WTC11 (cell line): Measurements from ENCODE around the gene MAN1B1. TPM values are rescaled to one million over a fixed set of nuclear protein-coding genes. Genes with fewer than 3 reads are reported as not detected.
"Not testable (repeated sequence)": the region's sequence is repeated elsewhere in the genome, so short reads cannot be mapped to it uniquely, and the experiment has no call there.

Source experiments
- ATAC-seq: fragments of 200-7000 bp; cut with Tn5 transposase; 2 replicates; pipeline ENCODE4 v1.10.0; 2021; ENCODE audit warnings: mild to moderate bottlenecking, moderate library complexity
- CTCF ChIA-PET: fragments of 300-600 bp; sonication (Branson Sonifier 250); formaldehyde crosslinking; loops from one replicate; lab custom pipeline; 2021; ENCODE audit warnings: antibody characterized with exemption; lab: Charles Lee
- POLR2A ChIA-PET: fragments of 350-600 bp; sonication (Branson Sonifier 250); formaldehyde crosslinking; loops from one replicate; lab custom pipeline; 2021; ENCODE audit warnings: antibody characterized with exemption; lab: Charles Lee
- DNase-seq: peaks from one replicate; pipeline ENCODE4 v3.0.0; 2021; ENCODE audit warnings: low spot score
- H3K27ac Mint-ChIP-seq: 2 replicates; pipeline ENCODE4 v1.8.0; 2021; ENCODE audit warnings: mixed read lengths
- H3K27me3 Mint-ChIP-seq: 2 replicates; pipeline ENCODE4 v1.8.0; 2021; ENCODE audit warnings: low read depth, mild to moderate bottlenecking, moderate library complexity, mixed read lengths
- H3K36me3 Mint-ChIP-seq: 2 replicates; pipeline ENCODE4 v1.8.0; 2021; ENCODE audit warnings: mixed read lengths
- H3K4me1 Mint-ChIP-seq: 2 replicates; pipeline ENCODE4 v1.8.0; 2022; ENCODE audit warnings: mixed read lengths
- H3K4me3 Mint-ChIP-seq: 2 replicates; pipeline ENCODE4 v1.8.0; 2021; ENCODE audit warnings: mild to moderate bottlenecking, moderate library complexity, mixed read lengths
- H3K9me3 Mint-ChIP-seq: 2 replicates; pipeline ENCODE4 v1.8.0; 2021; ENCODE audit warnings: mixed read lengths
- ATF3 ChIP-seq: sonication (generic); formaldehyde crosslinking; conservative IDR thresholded peaks from 2 replicates; pipeline ENCODE4 v1.8.1; 2022; ENCODE audit warnings: mild to moderate bottlenecking, missing genetic modification reagents
- ATF6 ChIP-seq: sonication (generic); formaldehyde crosslinking; IDR thresholded peaks from 2 replicates; pipeline ENCODE4 v1.8.1; 2023; ENCODE audit warnings: mild to moderate bottlenecking, missing genetic modification reagents
- CREM ChIP-seq: sonication (generic); formaldehyde crosslinking; IDR thresholded peaks from 2 replicates; pipeline ENCODE4 v1.8.1; 2022; ENCODE audit warnings: mild to moderate bottlenecking, missing genetic modification reagents, moderate library complexity
- FOXJ3 ChIP-seq: sonication (generic); formaldehyde crosslinking; IDR thresholded peaks from 2 replicates; pipeline ENCODE4 v1.9.0; 2021; ENCODE audit warnings: missing genetic modification reagents, mild to moderate bottlenecking, borderline replicate concordance
- FOXK1 ChIP-seq: sonication (generic); formaldehyde crosslinking; IDR thresholded peaks from 2 replicates; pipeline ENCODE4 v1.8.0; 2022; ENCODE audit warnings: mild to moderate bottlenecking, moderate library complexity, missing genetic modification reagents
- FOXP1 ChIP-seq: sonication (generic); formaldehyde crosslinking; IDR thresholded peaks from 2 replicates; pipeline ENCODE4 v1.8.0; 2022; ENCODE audit warnings: missing genetic modification reagents, mild to moderate bottlenecking, moderate library complexity, borderline replicate concordance
- NR2C2 ChIP-seq: sonication (generic); formaldehyde crosslinking; IDR thresholded peaks from 2 replicates; pipeline ENCODE4 v1.8.0; 2022; ENCODE audit warnings: mild to moderate bottlenecking, missing genetic modification reagents
- RORB ChIP-seq: fragments of 250-450 bp; sonication (Bioruptor Pico); IDR thresholded peaks from 2 replicates; pipeline ENCODE4 v1.9.0; 2021; ENCODE audit warnings: mild to moderate bottlenecking
- TCF7 ChIP-seq: sonication (generic); formaldehyde crosslinking; IDR thresholded peaks from 2 replicates; pipeline ENCODE4 v1.8.0; 2022; ENCODE audit warnings: mild to moderate bottlenecking, low read depth, missing genetic modification reagents, moderate library complexity
- TEAD1 ChIP-seq: sonication (generic); formaldehyde crosslinking; IDR thresholded peaks from 2 replicates; pipeline ENCODE4 v1.8.0; 2022; ENCODE audit warnings: mild to moderate bottlenecking, missing genetic modification reagents
- TP53 ChIP-seq: sonication (generic); formaldehyde crosslinking; IDR thresholded peaks from 2 replicates; pipeline ENCODE4 v1.8.1; 2023; ENCODE audit warnings: mild to moderate bottlenecking, missing genetic modification reagents
- USF1 ChIP-seq: sonication (generic); formaldehyde crosslinking; IDR thresholded peaks from 2 replicates; pipeline ENCODE4 v1.8.0; 2022; ENCODE audit warnings: mild to moderate bottlenecking, missing genetic modification reagents
- ZNF219 ChIP-seq: sonication (generic); formaldehyde crosslinking; IDR thresholded peaks from 2 replicates; pipeline ENCODE4 v1.8.0; 2023; ENCODE audit warnings: missing genetic modification reagents, mild to moderate bottlenecking, borderline replicate concordance
- ZNF425 ChIP-seq: fragments of 250-450 bp; sonication (Bioruptor Pico); conservative IDR thresholded peaks from 2 replicates; pipeline ENCODE4 v1.9.0; 2021; ENCODE audit warnings: mild to moderate bottlenecking
- total RNA-seq: library from RNA; stranded (reverse); gene quantifications from 3 replicates; pipeline ENCODE4 v1.2.3, GENCODE V29; 2021

The MAN1B1 gene
- total RNA-seq, 1 experiment from 2014 or later: 57.1 TPM

GRCh38 chr9:137130176-137130755 lies 43.5 kb downstream of the MAN1B1 start:
- H3K27ac Mint-ChIP-seq: no peak overlapping the region
- peak overlapping the region; percentile 80 for H3K4me3 Mint-ChIP-seq
- TF ChIP-seq TP53 (CRISPR knock-in tag) (peak; percentile 65; the same call in 1 of the 2 replicates), ZNF425 (CRISPR knock-in tag) (no peak), NR2C2 (CRISPR knock-in tag) (no peak), USF1 (CRISPR knock-in tag) (0 out of 2 replicates have a peak, but pooled peaks have one; percentile 5), FOXP1 (CRISPR knock-in tag) (peak; percentile 1; the same call in 1 of the 2 replicates), CREM (CRISPR knock-in tag) (no peak)
- no peaks in the 10 kb centered on the region for H3K9me3 Mint-ChIP-seq
- ChIA-PET POLR2A (interaction anchor here (1.0 to 1.6 kb wide), 8 partner anchors 8 to 520 kb away, joined by 3 to 9 read pairs (median 6); partner anchors contain the start of genes GRIN1, MAN1B1, TPRN and TUBB4B), CTCF (interaction anchor here (0.7 to 3.1 kb wide), 26 partner anchors 8 to 186 kb away, joined by 3 to 31 read pairs (median 7); partner anchors contain the start of genes ANAPC2, CYSRT1, FBXW5 and GRIN1)
- peaks cover 14% of the 10 kb centered on the region for H3K4me1 Mint-ChIP-seq
- H3K36me3 Mint-ChIP-seq: no peaks in the 10 kb centered on the region
- ATAC-seq (peak; percentile 30), DNase-seq (peak; percentile 17)
- peaks cover 26% of the 10 kb centered on the region for H3K27me3 Mint-ChIP-seq

GRCh38 chr9:137134191-137134590 lies 47.4 kb downstream of the MAN1B1 start:
- no peak for DNase-seq
- ATAC-seq: no peak
- H3K27ac Mint-ChIP-seq: no peak overlapping the region
- H3K27me3 Mint-ChIP-seq: peaks cover 55% of the 10 kb centered on the region
- ChIA-PET CTCF (interaction anchor here (1.0 kb wide), 1 partner anchor 102 kb away, joined by 4 read pairs; no protein-coding TSS in a partner anchor), POLR2A (no interaction called here)
- no peaks in the 10 kb centered on the region for H3K9me3 Mint-ChIP-seq
- no peaks in the 10 kb centered on the region for H3K36me3 Mint-ChIP-seq
- H3K4me3 Mint-ChIP-seq: no peak overlapping the region
- no peak for TF ChIP-seq FOXK1 (CRISPR knock-in tag)
- no peak for TF ChIP-seq TCF7
- no peak for TF ChIP-seq ZNF219 (CRISPR knock-in tag)
- no peak for TF ChIP-seq ATF3 (CRISPR knock-in tag)
- TF ChIP-seq TEAD1 (CRISPR knock-in tag): no peak
- no peak for TF ChIP-seq FOXJ3 (CRISPR knock-in tag)
- no peak for TF ChIP-seq CREM (CRISPR knock-in tag)
- TF ChIP-seq RORB: no peak
- no peak for TF ChIP-seq ATF6
- peaks cover 6% of the 10 kb centered on the region; the same call in 1 of the 2 replicates for H3K4me1 Mint-ChIP-seq

GRCh38 chr9:137135154-137135553 lies 48.4 kb downstream of the MAN1B1 start:
- POLR2A ChIA-PET: interaction anchor here (0.6 kb wide), 1 partner anchor 14 kb away, joined by 4 read pairs; no protein-coding TSS in a partner anchor
- H3K4me3 Mint-ChIP-seq, H3K36me3 Mint-ChIP-seq, ATAC-seq, H3K9me3 Mint-ChIP-seq, H3K4me1 Mint-ChIP-seq, DNase-seq, H3K27ac Mint-ChIP-seq: not testable (repeated sequence)
- peaks cover 64% of the 10 kb centered on the region for H3K27me3 Mint-ChIP-seq
- CTCF ChIA-PET: interaction anchor here (1.0 to 1.8 kb wide), 3 partner anchors 100 to 106 kb away, joined by 4 to 7 read pairs (median 4); no protein-coding TSS in a partner anchor
